BE2C (cell line): ENCODE results near the gene TPPP2.
A peak's percentile ranks its signal among the peaks of the same experiment; 100 is the strongest.
"Not testable (repeated sequence)": the region's sequence is repeated elsewhere in the genome, so short reads cannot be mapped to it uniquely, and the experiment has no call there.

Source experiments
- DNase-seq: peaks from one replicate; pipeline ENCODE4 v3.0.0-alpha.2; 2020
- H3K27me3 ChIP-seq: fragments of 250-450 bp; sonication (Bioruptor Pico); 2 replicates; pipeline ENCODE4 v1.5.1; 2020; ENCODE audit warnings: mild to moderate bottlenecking
- H3K36me3 ChIP-seq: fragments of 250-450 bp; sonication (Bioruptor Pico); 2 replicates; pipeline ENCODE4 v1.5.1; 2020; ENCODE audit warnings: mild to moderate bottlenecking
- H3K4me1 ChIP-seq: fragments of 250-450 bp; sonication (Bioruptor Pico); 2 replicates; pipeline ENCODE4 v1.5.1; 2020
- H3K4me3 ChIP-seq: 2 replicates; pipeline ENCODE4 v1.5.1; 2011; ENCODE audit warnings: low read depth, low read length
- H3K9me3 ChIP-seq: fragments of 250-450 bp; sonication (Bioruptor Pico); 2 replicates; pipeline ENCODE4 v1.5.1; 2020
- TF ChIP-seq, protein P1 (sequence below): IDR thresholded peaks from 2 replicates; pipeline ENCODE4 v1.5.1; 2012; ENCODE audit warnings: mild to moderate bottlenecking, low read depth, low read length

Gene TPPP2

DNA sequence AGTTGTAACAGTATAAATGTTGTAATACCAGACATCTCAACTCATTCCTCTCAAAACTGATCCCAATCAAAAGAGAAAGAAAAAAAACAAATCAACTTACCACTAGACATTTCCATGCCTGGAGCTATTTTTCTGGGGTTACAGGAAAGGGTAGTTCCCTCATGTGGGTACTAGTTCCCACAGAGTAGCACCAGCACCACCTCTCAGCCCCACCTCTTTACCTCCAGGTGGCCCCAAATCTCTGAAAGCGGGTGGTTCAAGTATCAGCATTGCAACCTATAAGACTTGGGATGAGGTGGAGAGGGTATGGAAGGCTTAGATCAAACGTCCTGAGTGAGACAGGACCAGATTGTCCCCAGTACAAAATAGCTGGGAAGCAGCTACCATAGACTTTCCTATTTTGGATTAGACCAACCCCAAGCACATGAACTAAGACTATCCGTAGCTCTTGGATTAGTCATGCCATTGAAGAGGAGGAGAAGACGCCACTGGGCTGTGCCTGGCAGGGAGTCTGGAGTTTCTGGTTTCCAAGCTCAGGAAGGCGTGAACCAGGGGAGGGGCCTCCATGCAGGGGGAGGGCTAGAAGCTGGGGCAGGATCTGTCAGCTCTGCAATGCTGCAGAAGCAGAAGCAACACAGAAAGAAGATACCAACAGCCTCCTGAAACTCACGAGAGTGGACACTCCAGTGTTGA, 31.2 kb upstream of the TPPP2 start, which contains the start of gene SLC39A2:
SLC39A2 (plus strand) TSS at position 620 of the 693 bp plus-strand sequence. CDS start 154 bp downstream, outside the sequence.
- TF ChIP-seq, protein P1, sequence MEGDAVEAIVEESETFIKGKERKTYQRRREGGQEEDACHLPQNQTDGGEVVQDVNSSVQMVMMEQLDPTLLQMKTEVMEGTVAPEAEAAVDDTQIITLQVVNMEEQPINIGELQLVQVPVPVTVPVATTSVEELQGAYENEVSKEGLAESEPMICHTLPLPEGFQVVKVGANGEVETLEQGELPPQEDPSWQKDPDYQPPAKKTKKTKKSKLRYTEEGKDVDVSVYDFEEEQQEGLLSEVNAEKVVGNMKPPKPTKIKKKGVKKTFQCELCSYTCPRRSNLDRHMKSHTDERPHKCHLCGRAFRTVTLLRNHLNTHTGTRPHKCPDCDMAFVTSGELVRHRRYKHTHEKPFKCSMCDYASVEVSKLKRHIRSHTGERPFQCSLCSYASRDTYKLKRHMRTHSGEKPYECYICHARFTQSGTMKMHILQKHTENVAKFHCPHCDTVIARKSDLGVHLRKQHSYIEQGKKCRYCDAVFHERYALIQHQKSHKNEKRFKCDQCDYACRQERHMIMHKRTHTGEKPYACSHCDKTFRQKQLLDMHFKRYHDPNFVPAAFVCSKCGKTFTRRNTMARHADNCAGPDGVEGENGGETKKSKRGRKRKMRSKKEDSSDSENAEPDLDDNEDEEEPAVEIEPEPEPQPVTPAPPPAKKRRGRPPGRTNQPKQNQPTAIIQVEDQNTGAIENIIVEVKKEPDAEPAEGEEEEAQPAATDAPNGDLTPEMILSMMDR = no peak
- H3K27me3 ChIP-seq = no peaks in the 10 kb centered on the region
- H3K4me3 ChIP-seq = no peak within 1 kb of the TSS
- H3K4me1 ChIP-seq = peaks cover 11% of the 10 kb centered on the region
- peak; percentile 53 for DNase-seq
- no peaks in the 10 kb centered on the region for H3K9me3 ChIP-seq
- H3K36me3 ChIP-seq = peaks cover 22% of the 10 kb centered on the region

DNA sequence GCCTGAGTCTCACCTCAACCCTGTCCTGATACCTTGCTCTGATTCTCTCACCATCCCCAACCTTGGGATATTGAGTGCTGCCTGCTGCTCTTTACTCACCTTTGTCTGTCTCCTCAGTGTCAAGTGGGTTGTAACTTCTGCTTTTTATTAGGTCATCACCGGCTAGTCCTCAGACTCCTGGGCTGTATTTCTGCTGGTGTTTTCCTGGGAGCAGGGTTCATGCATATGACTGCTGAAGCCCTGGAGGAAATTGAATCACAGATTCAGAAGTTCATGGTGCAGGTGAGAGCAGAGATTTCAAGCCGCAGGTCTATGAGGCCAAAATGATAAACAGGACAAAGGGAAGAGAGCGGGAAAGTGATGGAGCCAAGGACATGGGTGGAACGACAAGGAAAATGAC, 30.4 kb upstream of the TPPP2 start:
- TF ChIP-seq, protein P1 = no peak
- peaks cover 11% of the 10 kb centered on the region for H3K4me1 ChIP-seq
- H3K27me3 ChIP-seq = no peaks in the 10 kb centered on the region
- H3K4me3 ChIP-seq = no peak overlapping the region
- H3K9me3 ChIP-seq = no peaks in the 10 kb centered on the region
- peaks cover 18% of the 10 kb centered on the region for H3K36me3 ChIP-seq
- no peak for DNase-seq

DNA sequence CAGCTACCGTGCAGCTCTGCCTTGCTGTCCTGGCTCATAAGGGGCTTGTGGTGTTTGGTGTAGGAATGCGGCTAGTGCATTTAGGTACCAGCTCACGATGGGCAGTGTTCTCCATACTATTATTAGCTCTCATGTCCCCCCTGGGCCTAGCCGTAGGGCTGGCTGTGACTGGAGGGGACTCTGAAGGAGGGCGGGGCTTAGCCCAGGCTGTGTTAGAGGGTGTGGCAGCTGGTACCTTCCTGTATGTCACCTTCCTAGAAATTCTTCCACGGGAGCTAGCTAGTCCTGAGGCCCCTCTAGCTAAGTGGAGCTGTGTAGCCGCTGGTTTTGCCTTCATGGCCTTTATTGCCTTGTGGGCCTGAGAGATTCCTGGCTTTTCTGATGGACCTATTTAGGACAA, 28.8 kb upstream of the TPPP2 start:
- H3K9me3 ChIP-seq = no peaks in the 10 kb centered on the region
- H3K4me3 ChIP-seq = no peak overlapping the region
- H3K36me3 ChIP-seq = peaks cover 3% of the 10 kb centered on the region
- TF ChIP-seq, protein P1 = no peak
- no peak for DNase-seq
- no peaks in the 10 kb centered on the region for H3K27me3 ChIP-seq
- H3K4me1 ChIP-seq = peaks cover 11% of the 10 kb centered on the region

DNA sequence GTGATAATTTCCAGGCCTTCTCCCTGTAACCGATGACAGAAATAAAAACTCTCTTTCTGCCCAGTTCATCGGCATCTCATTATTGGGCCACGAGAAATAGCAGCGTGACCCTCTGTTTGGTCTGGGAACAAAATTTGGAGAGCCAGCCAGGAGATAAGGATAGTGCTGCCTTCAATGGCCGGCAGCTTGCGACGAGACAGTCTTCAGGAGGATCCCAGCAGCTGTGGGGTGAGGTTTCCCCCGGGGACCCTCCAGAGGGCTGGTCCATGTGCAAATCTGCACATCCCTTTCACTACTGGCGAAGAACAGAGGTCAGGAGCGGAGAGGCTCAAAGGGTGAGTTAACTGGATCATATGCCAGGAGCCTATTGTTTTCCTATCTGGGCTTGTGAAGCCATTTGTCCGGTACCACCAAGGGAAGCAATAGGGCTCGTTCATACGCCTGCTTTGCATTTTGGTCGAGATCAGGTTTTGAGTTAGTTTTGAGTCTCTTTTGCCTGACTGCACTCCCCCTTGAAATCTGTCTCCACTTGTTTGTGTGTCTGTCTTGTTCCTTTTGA, 26.1 kb upstream of the TPPP2 start:
- no peaks in the 10 kb centered on the region for H3K36me3 ChIP-seq
- no peak for DNase-seq
- H3K4me1 ChIP-seq = peaks cover 9% of the 10 kb centered on the region
- TF ChIP-seq, protein P1 = no peak
- H3K27me3 ChIP-seq = no peaks in the 10 kb centered on the region
- no peaks in the 10 kb centered on the region for H3K9me3 ChIP-seq
- no peak overlapping the region for H3K4me3 ChIP-seq

DNA sequence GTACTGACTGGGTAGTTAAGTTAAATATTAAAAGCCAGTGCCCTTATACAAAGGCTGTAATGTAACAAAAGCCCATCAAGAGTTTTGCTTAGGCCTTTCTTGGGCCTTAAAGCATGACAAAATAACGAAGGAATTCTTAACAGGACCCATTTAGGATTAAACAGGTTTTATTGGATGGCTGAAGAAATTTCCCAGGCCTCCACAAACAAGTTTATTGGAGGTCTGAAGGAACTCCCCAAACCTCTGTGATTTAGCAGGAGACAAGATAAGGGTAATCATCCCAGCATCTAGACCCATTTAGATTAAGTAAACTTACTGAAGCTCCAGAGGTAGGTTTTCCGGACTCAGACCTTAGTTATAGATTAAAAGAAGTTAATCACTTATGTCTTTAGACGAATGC, 20.3 kb upstream of the TPPP2 start:
- not testable (repeated sequence) for H3K27me3 ChIP-seq, DNase-seq, H3K36me3 ChIP-seq, H3K4me1 ChIP-seq, H3K9me3 ChIP-seq, H3K4me3 ChIP-seq

DNA sequence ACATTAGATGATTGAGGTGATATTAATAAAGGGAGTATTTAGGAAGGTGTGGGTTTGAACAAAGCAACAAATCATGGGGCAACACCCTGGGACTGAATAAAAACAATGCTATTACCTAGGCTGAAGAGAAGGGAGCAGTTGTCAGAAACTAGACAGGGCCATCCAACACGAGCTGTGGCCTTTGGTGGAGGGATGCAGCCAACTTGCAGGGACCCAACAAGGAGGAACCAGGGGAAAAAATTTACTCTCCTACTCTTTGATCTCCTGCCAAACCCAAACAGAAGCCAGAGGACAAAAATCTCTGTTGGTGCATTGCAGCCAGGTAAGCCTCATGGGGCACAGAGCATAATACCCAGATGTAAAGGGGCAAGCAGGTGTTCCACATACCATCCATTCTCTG, 18.9 kb upstream of the TPPP2 start:
- Histone ChIP-seq H3K27me3 (no peaks in the 10 kb centered on the region), H3K4me3 (no peak overlapping the region), H3K9me3 (no peaks in the 10 kb centered on the region), H3K36me3 (no peaks in the 10 kb centered on the region), H3K4me1 (peaks cover 4% of the 10 kb centered on the region; the same call in 1 of the 2 replicates)
- TF ChIP-seq, protein P1 = no peak
- DNase-seq = no peak
